ENCODE measurements around the gene ELMO1. TPM values are rescaled to one million over a fixed set of nuclear protein-coding genes. Genes with fewer than 3 reads are reported as not detected.

ELMO1 gene
- total RNA-seq, 1 donor from 2014 or later, result 0.69 TPM

- H3K4me3 ChIP-seq (ENCODE audit: low read depth, low read length), result no peak overlapping the region
- DNase-seq (ENCODE audit: low read depth), result no peak
- no peak for TF ChIP-seq CTCF (conservative IDR thresholded peaks at IDR 0.05; ENCODE audit: low read depth, low read length)
Measured at GRCh38 chr7:37420946-37421695, 27.5 kb downstream of the ELMO1 start.

GRCh38 chr7:37419496-37419895 is 29.2 kb downstream of the ELMO1 start:
- DNase-seq (ENCODE audit: low read depth), result no peak
- no peak overlapping the region for H3K4me3 ChIP-seq (ENCODE audit: low read depth, low read length)
- TF ChIP-seq CTCF (conservative IDR thresholded peaks at IDR 0.05; ENCODE audit: low read depth, low read length), result no peak

- no peak for TF ChIP-seq CTCF (conservative IDR thresholded peaks at IDR 0.05; ENCODE audit: low read depth, low read length)
- DNase-seq (ENCODE audit: low read depth), result no peak
- no peak overlapping the region for H3K4me3 ChIP-seq (ENCODE audit: low read depth, low read length)
Measured at GRCh38 chr7:37418381-37418780, 30.3 kb downstream of the ELMO1 start.

DNA sequence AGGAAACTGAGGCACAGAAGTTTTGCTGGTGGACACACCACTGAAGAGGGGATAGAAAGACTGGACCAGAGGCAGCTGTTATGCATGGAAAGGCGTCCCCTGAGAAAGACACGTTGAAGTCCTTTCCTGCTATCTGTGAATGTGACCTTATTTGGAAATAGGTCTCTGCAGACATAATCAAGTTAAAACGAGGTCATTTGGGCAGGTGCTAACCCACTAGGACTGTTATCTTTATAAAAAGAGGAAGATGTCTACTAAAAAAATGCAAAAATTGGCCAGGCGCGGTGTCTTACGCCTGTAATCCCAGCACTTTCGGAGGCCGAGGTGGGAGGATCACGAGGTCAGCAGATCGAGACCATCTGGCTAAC is 31.6 kb downstream of the ELMO1 start:
- no peak for DNase-seq (ENCODE audit: low read depth)
- no peak for TF ChIP-seq CTCF (conservative IDR thresholded peaks at IDR 0.05; ENCODE audit: low read depth, low read length)
- H3K4me3 ChIP-seq (ENCODE audit: low read depth, low read length), result no peak overlapping the region

- DNase-seq (ENCODE audit: low read depth), result no peak
- no peak overlapping the region for H3K4me3 ChIP-seq (ENCODE audit: low read depth, low read length)
- TF ChIP-seq CTCF (conservative IDR thresholded peaks at IDR 0.05; ENCODE audit: low read depth, low read length), result no peak
Measured at GRCh38 chr7:37416378-37417106, 32.1 kb downstream of the ELMO1 start.

GRCh38 chr7:37415629-37416028 is 33.0 kb downstream of the ELMO1 start:
- no peak for DNase-seq (ENCODE audit: low read depth)
- no peak overlapping the region for H3K4me3 ChIP-seq (ENCODE audit: low read depth, low read length)
- no peak for TF ChIP-seq CTCF (conservative IDR thresholded peaks at IDR 0.05; ENCODE audit: low read depth, low read length)

All from epithelial cell of proximal tubule (primary cell).